Body of pancreas (tissue), 4 donors: ENCODE results near the gene SPTB.

ENCODE experiments used
- POLR2A ChIP-seq, 3 donors: fragments of 450-650 bp; IDR thresholded peaks; one replicate each; pipeline ENCODE4 v1.6.1; 2016; ENCODE audit warnings: antibody characterized with exemption in 3 of 3, mild to moderate bottlenecking in 2 of 3
- TF ChIP-seq, protein P1 (sequence below), 7 experiments: fragments of 450-650 bp in 4 of 7; fragments of 200-600 bp in 3 of 7; sonication (generic) in 3 of 7; IDR thresholded peaks; one replicate each; pipeline ENCODE4 v1.5.1; 2016 to 2019; ENCODE audit warnings: antibody characterized with exemption in 7 of 7

DNA sequence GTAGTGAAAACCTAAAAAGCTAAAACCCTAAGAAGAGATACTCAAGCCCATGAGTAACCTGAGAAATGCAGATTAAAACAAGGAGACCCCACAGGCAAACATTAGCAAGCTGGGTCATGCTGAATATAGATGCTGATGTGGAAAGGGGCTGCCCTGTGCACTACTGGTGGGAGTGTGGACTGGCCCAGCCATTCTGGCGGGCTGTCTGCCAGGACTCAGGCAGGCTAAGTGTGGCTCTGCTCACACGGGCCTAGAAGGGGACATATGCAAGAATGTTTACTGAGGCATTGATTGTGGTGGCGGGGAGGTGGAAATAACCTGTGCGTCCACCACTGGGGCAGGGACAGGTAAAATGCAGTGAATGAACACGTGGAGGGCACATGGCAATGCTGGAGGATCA is 48.3 kb downstream of the SPTB start:
- TF ChIP-seq, protein P1, sequence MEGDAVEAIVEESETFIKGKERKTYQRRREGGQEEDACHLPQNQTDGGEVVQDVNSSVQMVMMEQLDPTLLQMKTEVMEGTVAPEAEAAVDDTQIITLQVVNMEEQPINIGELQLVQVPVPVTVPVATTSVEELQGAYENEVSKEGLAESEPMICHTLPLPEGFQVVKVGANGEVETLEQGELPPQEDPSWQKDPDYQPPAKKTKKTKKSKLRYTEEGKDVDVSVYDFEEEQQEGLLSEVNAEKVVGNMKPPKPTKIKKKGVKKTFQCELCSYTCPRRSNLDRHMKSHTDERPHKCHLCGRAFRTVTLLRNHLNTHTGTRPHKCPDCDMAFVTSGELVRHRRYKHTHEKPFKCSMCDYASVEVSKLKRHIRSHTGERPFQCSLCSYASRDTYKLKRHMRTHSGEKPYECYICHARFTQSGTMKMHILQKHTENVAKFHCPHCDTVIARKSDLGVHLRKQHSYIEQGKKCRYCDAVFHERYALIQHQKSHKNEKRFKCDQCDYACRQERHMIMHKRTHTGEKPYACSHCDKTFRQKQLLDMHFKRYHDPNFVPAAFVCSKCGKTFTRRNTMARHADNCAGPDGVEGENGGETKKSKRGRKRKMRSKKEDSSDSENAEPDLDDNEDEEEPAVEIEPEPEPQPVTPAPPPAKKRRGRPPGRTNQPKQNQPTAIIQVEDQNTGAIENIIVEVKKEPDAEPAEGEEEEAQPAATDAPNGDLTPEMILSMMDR (IDR thresholded peaks at IDR 0.05) = no peak
- no peak for TF ChIP-seq POLR2A (IDR thresholded peaks at IDR 0.05)
